ENCODE measurements around the gene POLR1C.
"Not testable (repeated sequence)": the region's sequence is repeated elsewhere in the genome, so short reads cannot be mapped to it uniquely, and the experiment has no call there.

Gene POLR1C

GRCh38 chr6:43492673-43493072 lies 24.2 kb upstream of the POLR1C start:
- DNase-seq (ENCODE audit: low read depth) = no peak

DNA sequence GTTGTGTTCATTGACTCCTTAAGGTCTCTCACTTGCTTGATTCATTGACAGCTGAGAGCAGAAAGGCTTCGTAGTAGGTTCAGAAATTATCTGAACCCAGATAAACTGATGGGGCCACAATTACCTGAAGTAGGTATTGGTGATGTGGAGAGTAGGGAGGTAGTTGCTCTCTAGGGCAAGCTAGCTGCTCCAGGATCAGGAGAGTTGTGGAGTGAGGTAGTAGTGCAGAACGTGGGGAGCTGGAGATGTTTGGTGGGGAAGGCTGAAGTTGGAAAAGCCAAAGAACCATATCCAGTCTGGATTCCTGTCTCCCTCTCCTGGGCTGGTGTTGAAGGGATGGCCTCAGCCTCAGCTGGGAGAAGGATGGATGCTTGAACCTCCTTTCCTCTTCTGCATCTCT lies 23.7 kb upstream of the POLR1C start:
- DNase-seq (ENCODE audit: low read depth) = no peak

GRCh38 chr6:43493833-43494232 lies 23.1 kb upstream of the POLR1C start:
- no peak for DNase-seq (ENCODE audit: low read depth)

GRCh38 chr6:43494321-43494720 lies 22.6 kb upstream of the POLR1C start:
- no peak for DNase-seq (ENCODE audit: low read depth)

DNA sequence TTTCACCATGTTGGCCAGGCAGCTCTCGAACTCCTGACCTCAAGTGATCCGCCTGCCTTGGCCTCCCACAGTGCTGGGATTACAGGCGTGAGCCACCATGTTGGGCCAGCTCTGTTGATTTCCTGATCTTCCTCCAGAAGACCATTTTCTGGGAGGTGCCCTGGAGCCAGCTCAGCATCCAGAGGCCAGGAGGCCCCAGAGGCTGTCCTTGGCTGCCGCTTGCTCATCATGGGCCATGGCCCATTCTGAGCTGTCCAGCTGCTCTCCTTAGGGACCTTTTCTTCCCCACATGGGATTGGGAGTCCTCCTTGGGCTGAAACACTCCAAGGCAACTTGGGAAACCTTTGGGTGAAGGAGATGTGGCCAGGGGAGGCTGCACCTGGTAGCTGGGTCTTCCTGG lies 22.1 kb upstream of the POLR1C start:
- no peak for DNase-seq (ENCODE audit: low read depth)

GRCh38 chr6:43495409-43495941 lies 21.4 kb upstream of the POLR1C start:
- no peak for DNase-seq (ENCODE audit: low read depth)

DNA sequence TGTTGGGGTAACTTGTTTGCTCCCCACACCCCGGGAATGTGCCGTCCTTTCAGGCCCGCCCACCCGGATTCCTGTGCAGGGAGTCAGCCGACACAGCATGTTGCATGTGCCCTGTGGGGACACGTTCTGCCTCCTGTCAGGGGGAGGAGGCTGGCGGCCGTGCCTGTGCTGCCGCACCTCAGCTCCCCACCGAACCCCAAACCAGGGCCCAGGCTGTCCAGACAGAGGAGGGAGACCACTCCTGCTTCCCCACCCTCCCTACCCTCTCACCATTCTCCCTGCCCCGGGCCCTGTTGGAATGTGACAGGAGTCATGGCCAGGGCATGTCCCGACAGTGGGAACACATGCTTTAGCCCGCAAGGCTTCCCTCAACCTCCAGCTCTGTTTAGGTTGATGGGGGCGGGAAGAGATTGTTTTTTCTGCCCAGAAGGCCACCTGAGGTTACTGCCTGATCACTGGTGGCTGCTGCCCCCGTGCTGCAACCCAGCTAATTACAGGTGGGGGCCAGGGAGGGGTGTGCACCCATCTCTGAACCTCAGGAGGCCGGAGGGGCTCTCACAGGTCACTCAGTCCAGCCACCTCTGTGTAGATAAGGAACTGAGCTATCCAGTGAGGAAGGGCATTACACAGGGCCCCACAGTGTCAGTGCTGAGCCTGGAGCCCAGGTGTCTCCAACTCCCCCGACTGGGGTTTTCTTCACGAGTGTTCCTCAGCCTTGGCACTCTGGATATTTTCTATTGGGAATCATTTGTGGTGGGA lies 20.3 kb upstream of the POLR1C start:
- no peak for DNase-seq (ENCODE audit: low read depth)

DNA sequence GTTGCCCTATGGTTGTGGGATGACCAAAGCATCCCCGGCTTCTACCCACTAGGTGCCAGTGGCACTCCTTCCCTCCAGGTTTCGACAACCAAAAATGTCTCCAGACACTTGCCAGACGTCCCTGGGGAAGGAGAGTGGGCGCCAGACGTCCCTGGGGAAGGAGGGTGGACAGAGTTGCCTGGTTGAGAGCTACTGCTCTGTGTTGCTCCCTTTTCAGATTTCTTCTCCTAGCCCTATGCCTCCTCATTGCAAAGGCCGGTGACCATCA lies 19.8 kb upstream of the POLR1C start:
- no peak for DNase-seq (ENCODE audit: low read depth)

- DNase-seq (ENCODE audit: low read depth) = no peak
Measured at GRCh38 chr6:43497689-43498088, 19.2 kb upstream of the POLR1C start.

GRCh38 chr6:43498291-43498690 lies 18.6 kb upstream of the POLR1C start:
- not testable (repeated sequence) for DNase-seq (ENCODE audit: low read depth)

GRCh38 chr6:43499028-43499815 lies 17.7 kb upstream of the POLR1C start:
- DNase-seq (ENCODE audit: low read depth) = no peak

DNA sequence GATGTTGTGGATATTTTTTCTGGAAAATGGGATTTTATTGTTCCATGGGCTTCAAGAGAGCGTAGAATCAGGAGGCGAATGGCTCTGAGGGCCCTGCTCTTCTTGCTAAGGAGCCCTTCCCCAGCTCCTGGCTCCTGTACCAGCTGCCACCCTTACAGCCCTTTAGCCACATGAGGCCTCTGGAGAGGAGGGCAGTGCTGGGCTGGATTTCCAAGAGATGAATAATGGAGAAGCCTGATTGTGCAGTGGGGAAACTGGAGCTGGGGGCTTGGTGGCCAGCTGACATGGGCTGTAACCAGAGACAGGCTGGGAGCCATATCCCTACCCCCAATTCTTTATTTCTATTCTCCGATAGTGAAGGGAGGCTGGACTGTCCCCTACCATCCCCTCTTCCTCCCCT lies 16.0 kb upstream of the POLR1C start:
- DNase-seq (ENCODE audit: low read depth) = no peak

- no peak for DNase-seq (ENCODE audit: low read depth)
Measured at GRCh38 chr6:43502666-43503065, 14.2 kb upstream of the POLR1C start.

DNA sequence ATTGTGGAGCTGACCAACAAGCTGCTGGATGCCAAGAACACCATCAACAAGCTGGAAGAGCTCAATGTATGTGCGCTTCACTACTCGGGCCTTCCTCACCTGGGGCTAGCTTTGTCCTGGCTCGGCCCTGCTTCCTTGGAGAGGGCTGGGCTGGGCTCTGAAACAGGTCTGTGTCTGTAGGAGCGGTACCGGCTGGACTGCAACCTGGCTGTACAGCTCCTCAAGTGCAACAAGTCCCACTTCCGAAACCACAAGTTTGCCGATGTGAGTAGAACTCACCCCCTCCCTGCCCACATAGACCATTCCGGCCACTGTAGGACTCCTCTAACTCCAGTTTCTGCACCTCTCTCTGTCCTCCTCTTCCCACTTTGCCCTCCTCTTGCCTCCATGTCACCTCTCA lies 13.4 kb upstream of the POLR1C start:
- DNase-seq (ENCODE audit: low read depth) = no peak

DNA sequence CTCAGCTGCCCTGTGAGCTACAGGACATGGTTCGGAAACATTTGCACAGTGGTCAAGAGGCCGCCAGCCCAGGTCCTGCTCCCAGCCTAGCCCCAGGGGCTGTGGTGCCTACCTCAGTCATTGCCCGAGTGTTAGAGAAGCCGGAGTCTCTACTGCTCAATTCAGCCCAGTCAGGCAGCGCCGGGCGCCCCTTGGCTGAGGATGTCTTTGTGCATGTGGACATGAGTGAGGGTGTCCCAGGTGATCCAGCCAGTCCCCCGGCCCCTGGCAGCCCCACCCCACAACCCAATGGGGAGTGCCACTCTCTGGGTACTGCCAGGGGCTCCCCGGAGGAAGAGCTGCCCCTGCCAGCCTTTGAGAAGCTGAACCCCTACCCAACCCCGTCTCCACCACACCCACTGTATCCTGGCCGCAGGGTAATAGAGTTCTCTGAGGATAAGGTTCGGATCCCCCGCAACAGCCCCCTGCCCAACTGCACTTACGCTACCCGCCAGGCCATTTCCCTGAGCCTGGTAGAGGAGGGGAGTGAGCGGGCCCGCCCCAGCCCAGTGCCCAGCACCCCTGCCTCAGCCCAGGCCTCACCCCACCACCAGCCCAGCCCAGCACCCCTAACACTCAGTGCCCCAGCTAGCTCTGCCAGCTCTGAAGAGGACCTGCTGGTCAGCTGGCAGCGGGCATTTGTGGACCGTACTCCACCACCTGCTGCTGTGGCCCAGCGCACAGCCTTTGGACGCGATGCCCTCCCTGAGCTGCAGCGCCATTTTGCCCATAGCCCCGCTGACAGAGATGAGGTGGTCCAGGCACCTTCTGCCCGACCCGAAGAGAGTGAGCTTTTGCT lies 11.9 kb upstream of the POLR1C start:
- DNase-seq (ENCODE audit: low read depth) = no peak

- no peak for DNase-seq (ENCODE audit: low read depth)
Measured at GRCh38 chr6:43505718-43506117, 11.2 kb upstream of the POLR1C start.

DNA sequence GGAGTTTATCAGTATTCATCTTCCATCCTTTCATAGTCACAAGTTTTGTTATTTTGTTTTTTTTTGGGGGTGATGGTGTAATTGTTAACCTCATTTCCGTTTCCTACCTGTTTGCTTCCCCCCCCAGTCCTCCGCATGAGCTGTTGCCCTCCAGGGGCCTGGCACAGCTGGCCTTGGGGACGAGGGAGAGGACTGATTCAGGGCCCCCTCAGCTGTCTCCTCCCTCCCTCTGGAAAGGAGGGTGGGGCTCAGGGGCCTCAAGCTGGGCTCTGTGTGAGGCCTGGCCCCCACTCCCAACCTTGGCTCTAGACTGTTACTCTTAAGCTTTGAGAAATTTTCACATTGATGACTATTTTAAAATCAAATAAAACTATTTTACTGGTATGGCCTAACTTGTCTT lies 10.7 kb upstream of the POLR1C start:
- DNase-seq (ENCODE audit: low read depth) = no peak

- peak; percentile 50 for DNase-seq (ENCODE audit: low read depth)
Measured at GRCh38 chr6:43506667-43507471, 10.0 kb upstream of the POLR1C start.

GRCh38 chr6:43508481-43509141 lies 8.3 kb upstream of the POLR1C start:
- no peak for DNase-seq (ENCODE audit: low read depth)

GRCh38 chr6:43509142-43509983 lies 7.5 kb upstream of the POLR1C start:
- DNase-seq (ENCODE audit: low read depth) = no peak
